Ishikawa (cell line): ENCODE measurements around the gene DIP2A.

Experiments
- CEBPB ChIP-seq: IDR thresholded peaks from 2 replicates; pipeline ENCODE4 v1.6.1; 2012
- CREB1 ChIP-seq: IDR thresholded peaks from 2 replicates; pipeline ENCODE4 v1.6.1; 2012; ENCODE audit warnings: low read depth
- EGR1 ChIP-seq: IDR thresholded peaks from 2 replicates; pipeline ENCODE4 v1.6.1; 2012
- EP300 ChIP-seq: IDR thresholded peaks from 2 replicates; pipeline ENCODE4 v1.6.1; 2012; ENCODE audit warnings: borderline replicate concordance
- FOXM1 ChIP-seq: IDR thresholded peaks from 2 replicates; pipeline ENCODE4 v1.6.1; 2012; ENCODE audit warnings: low read depth, borderline replicate concordance
- MAX ChIP-seq: IDR thresholded peaks from 2 replicates; pipeline ENCODE4 v1.6.1; 2012
- NFIC ChIP-seq: IDR thresholded peaks from 2 replicates; pipeline ENCODE4 v1.6.1; 2012
- RAD21 ChIP-seq: IDR thresholded peaks from 2 replicates; pipeline ENCODE4 v1.6.1; 2012; ENCODE audit warnings: low read depth
- REST ChIP-seq: IDR thresholded peaks from 2 replicates; pipeline ENCODE4 v1.6.1; 2012; ENCODE audit warnings: low read depth, mild to moderate bottlenecking
- TAF1 ChIP-seq: IDR thresholded peaks from 2 replicates; pipeline ENCODE4 v1.6.1; 2012; ENCODE audit warnings: low read depth, mild to moderate bottlenecking
- TCF12 ChIP-seq: IDR thresholded peaks from 2 replicates; pipeline ENCODE4 v1.6.1; 2012; ENCODE audit warnings: low read depth
- TEAD4 ChIP-seq: IDR thresholded peaks from 2 replicates; pipeline ENCODE4 v1.6.1; 2012
- USF1 ChIP-seq: IDR thresholded peaks from 2 replicates; pipeline ENCODE4 v1.6.1; 2012
- YY1 ChIP-seq: IDR thresholded peaks from 2 replicates; pipeline ENCODE4 v1.6.1; 2012; ENCODE audit warnings: low read depth
- ZBTB7A ChIP-seq: IDR thresholded peaks from 2 replicates; pipeline ENCODE4 v1.6.1; 2012; ENCODE audit warnings: low read depth

DIP2A gene

GRCh38 chr21:46428987-46429710 lies 29.5 kb upstream of the DIP2A start:
- TF ChIP-seq MAX (no peak), ZBTB7A (no peak)

DNA sequence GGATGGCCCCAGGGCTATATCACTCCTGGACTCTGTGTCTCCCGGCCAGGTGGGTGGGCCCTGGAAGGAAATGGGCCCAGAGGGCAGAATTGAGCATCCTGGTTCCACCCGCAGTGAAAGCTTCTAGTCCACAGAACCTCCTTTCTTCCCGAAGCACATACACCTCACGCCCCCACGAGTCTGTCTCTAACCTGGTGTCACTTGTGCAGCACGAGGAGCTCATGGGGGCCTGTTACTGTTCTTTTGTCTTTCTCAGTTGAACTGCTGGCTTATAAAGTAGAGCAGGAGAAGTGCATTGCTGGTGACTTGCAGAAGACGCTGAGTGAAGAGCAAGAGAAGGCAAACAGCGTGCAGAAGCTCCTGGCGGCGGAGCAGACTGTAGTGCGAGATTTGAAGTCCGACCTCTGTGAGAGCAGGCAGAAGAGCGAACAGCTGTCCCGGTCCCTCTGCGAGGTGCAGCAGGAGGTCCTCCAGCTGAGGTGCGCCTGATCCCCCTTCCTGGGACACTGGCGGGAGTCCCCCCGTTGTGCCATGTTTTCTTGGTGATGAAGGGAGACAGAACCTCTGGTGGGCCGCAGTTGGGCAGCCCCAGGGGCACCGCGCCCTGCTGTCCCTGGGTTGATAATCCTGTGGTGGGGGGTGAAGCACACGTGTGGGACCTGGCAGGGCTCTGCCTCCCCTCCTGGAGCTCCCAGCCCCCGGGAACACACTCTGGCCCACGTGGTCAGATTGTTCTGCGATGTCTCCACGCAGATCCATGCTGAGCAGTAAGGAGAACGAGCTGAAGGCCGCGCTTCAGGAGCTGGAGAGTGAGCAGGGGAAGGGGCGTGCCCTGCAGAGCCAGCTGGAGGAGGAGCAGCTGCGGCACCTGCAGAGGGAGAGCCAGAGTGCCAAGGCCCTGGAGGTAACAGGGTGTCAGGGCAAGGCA lies 28.7 kb upstream of the DIP2A start:
- no peak for TF ChIP-seq CREB1
- TF ChIP-seq MAX: no peak
- no peak for TF ChIP-seq CEBPB
- no peak for TF ChIP-seq RAD21
- no peak for TF ChIP-seq FOXM1
- TF ChIP-seq EP300: no peak
- no peak for TF ChIP-seq TEAD4
- TF ChIP-seq TCF12: no peak
- TF ChIP-seq USF1: no peak
- TF ChIP-seq EGR1: no peak
- no peak for TF ChIP-seq REST
- TF ChIP-seq TAF1: no peak
- TF ChIP-seq ZBTB7A: no peak
- TF ChIP-seq YY1: no peak

DNA sequence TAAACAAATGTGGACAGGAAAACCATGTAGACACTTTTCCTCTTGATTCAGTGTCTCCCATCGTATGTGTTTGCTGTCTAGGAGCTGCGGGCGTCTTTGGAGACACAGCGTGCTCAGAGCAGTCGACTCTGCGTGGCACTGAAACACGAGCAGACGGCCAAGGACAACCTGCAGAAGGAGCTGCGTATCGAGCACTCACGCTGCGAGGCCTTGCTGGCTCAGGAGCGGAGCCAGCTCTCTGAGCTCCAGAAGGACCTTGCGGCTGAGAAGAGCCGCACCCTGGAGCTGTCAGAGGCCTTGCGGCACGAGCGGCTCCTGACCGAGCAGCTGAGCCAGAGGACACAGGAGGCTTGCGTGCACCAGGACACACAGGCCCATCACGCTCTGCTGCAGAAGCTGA lies 27.2 kb upstream of the DIP2A start:
- no peak for TF ChIP-seq ZBTB7A
- no peak for TF ChIP-seq TCF12
- no peak for TF ChIP-seq TEAD4
- no peak for TF ChIP-seq YY1
- no peak for TF ChIP-seq TAF1
- TF ChIP-seq REST: no peak
- no peak for TF ChIP-seq CREB1

- TF ChIP-seq ZBTB7A: no peak
- no peak for TF ChIP-seq YY1
- no peak for TF ChIP-seq MAX
- TF ChIP-seq EGR1: no peak
- no peak for TF ChIP-seq REST
- no peak for TF ChIP-seq NFIC
- no peak for TF ChIP-seq TCF12
- TF ChIP-seq TAF1: no peak
These were observed 26.7 kb upstream of the DIP2A start for GRCh38 chr21:46431884-46432488.
